Upper lobe of left lung (tissue), 6 donors: ENCODE results near the gene ALDH3A2. TPM values are rescaled to one million over a fixed set of nuclear protein-coding genes. Genes with fewer than 3 reads are reported as not detected.

Experiments used
- ATAC-seq, 2 donors: fragments of 200-7000 bp; cut with Tn5 transposase; one replicate each; pipeline ENCODE4 v1.9.1; 2022; ENCODE audit warnings: mild to moderate bottlenecking in 2 of 2, moderate library complexity in 2 of 2; ENCODE audit not compliant: low FRiP score in 2 of 2
- DNase-seq, 2 donors: peaks; one replicate each; pipeline ENCODE4 v3.0.0-alpha.2; 2019 to 2020
- H3K27ac ChIP-seq, 4 donors: fragments of 200-600 bp; sonication (generic); one replicate each; pipeline ENCODE4 v1.5.1; 2016 to 2019
- H3K27me3 ChIP-seq, 4 donors: fragments of 200-600 bp; sonication (generic); one replicate each; pipeline ENCODE4 v1.5.1; 2017 to 2019
- H3K36me3 ChIP-seq, 4 donors: fragments of 200-600 bp; sonication (generic); one replicate each; pipeline ENCODE4 v1.5.1; 2016 to 2019
- H3K4me1 ChIP-seq, 4 donors: fragments of 200-600 bp; sonication (generic); one replicate each; pipeline ENCODE4 v1.5.1; 2018 to 2019
- H3K4me3 ChIP-seq, 4 donors: fragments of 200-600 bp; sonication (generic); one replicate each; pipeline ENCODE4 v1.5.1; 2017 to 2019; ENCODE audit warnings: mild to moderate bottlenecking in 2 of 4, moderate library complexity in 1 of 4
- H3K9me3 ChIP-seq, 4 donors: fragments of 200-600 bp; sonication (generic); one replicate each; pipeline ENCODE4 v1.5.1; 2018 to 2019
- EP300 ChIP-seq, 4 donors: sonication (generic); formaldehyde crosslinking; IDR thresholded peaks; one replicate each; pipeline ENCODE4 v1.5.1; 2017; ENCODE audit warnings: antibody characterized with exemption in 4 of 4, control low read depth in 2 of 4
- POLR2A ChIP-seq, 4 donors: fragments of 450-650 bp; IDR thresholded peaks; one replicate each; pipeline ENCODE4 v1.5.1; 2016 to 2017; ENCODE audit warnings: antibody characterized with exemption in 4 of 4, mild to moderate bottlenecking in 2 of 4
- POLR2AphosphoS5 ChIP-seq, 2 donors: sonication (generic); formaldehyde crosslinking; IDR thresholded peaks; one replicate each; pipeline ENCODE4 v1.5.1; 2017; ENCODE audit warnings: antibody characterized with exemption in 2 of 2
- WGBS, 2 donors: methylation state at CpG; one replicate each; pipeline ENCODE4 v1.1.5; 2017 to 2018; 5-methylcytosine and 5-hydroxymethylcytosine counted together
- total RNA-seq, 6 donors: library from RNA; depleted of rRNA in 4 of 6; stranded (reverse); fragments of >200 nt in 4 of 6; gene quantifications; one replicate each; pipeline versions ENCODE4 v1.1.0 to v1.2.1, GENCODE V29; 2016 to 2021
- TF ChIP-seq, protein P1 (sequence below), 6 experiments: fragments of 450-650 bp in 4 of 6; fragments of 200-600 bp in 2 of 6; sonication (generic) in 2 of 6; IDR thresholded peaks; one replicate each; pipeline ENCODE4 v1.5.1; 2016 to 2019; ENCODE audit warnings: antibody characterized with exemption in 6 of 6
- donor health status: DM: no; HTN: no; CAD: no; lungs with moderate emphysema.
- donor health status: DM: no; HTN: yes; CAD: no; lungs with severe emphysema.

Gene ALDH3A2
- total RNA-seq, 6 donors from 2014 or later: 116 to 313 (median 194) TPM

DNA sequence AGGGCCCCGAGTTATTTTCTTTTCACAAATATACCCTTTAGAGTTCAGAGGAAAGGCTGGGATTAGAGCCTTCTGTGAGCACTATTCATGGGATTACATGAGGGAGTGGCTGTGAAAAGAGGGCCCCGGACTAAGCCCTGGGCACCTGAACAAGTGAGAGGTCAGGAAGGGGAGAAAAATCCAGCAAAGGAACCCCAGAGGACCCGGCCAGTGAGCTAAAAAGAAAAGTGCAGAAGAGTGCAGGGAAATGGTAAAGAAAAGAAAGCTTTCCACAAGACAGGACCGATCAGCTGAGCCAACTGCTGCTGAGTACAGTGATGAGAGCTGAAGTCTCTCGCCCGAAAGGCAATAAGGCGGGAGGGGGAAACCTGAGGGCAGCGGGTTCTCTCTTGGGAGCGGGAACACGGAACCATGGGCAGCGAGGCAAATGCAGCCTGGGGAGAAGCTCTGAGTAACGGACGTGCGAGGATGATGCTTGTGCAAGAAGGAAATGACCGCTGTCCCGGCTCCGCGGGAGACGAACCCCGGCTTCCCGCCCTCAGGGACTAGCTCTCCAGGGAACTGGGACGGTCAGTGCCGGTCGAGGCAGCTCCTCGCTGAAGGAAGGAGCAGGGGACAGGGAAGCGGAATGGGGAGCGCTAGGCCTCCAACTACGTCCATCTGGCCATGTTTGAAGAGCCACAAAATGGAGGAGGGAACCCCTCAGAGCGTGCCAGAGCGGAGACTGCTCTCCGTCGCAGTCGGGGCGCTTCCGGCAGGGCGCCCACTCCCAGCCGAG lies 665 bp upstream of the ALDH3A2 start:
- WGBS, 2 donors: 1 to 3% methylated on average over 24 to 33 of the region's 37 CpGs
- no peaks in the 10 kb centered on the region for H3K9me3 ChIP-seq
- H3K27ac ChIP-seq: peak overlapping the region; percentile 94 to 98 (median 96)
- peak; percentile 79 to 88 for DNase-seq
- no peaks in the 10 kb centered on the region for H3K27me3 ChIP-seq
- peaks cover 0 to 9% (median under 1%) of the 10 kb centered on the region in 4 donors for H3K36me3 ChIP-seq
- ATAC-seq: peak; percentile 71 to 73
- TF ChIP-seq EP300 (IDR thresholded peaks at IDR 0.05): no peak
- TF ChIP-seq, protein P1, sequence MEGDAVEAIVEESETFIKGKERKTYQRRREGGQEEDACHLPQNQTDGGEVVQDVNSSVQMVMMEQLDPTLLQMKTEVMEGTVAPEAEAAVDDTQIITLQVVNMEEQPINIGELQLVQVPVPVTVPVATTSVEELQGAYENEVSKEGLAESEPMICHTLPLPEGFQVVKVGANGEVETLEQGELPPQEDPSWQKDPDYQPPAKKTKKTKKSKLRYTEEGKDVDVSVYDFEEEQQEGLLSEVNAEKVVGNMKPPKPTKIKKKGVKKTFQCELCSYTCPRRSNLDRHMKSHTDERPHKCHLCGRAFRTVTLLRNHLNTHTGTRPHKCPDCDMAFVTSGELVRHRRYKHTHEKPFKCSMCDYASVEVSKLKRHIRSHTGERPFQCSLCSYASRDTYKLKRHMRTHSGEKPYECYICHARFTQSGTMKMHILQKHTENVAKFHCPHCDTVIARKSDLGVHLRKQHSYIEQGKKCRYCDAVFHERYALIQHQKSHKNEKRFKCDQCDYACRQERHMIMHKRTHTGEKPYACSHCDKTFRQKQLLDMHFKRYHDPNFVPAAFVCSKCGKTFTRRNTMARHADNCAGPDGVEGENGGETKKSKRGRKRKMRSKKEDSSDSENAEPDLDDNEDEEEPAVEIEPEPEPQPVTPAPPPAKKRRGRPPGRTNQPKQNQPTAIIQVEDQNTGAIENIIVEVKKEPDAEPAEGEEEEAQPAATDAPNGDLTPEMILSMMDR (IDR thresholded peaks at IDR 0.05): no peak
- TF ChIP-seq POLR2AphosphoS5 (IDR thresholded peaks at IDR 0.05): no peak
- no peak for TF ChIP-seq POLR2A (IDR thresholded peaks at IDR 0.05)
- peaks cover 42 to 58% (median 49%) of the 10 kb centered on the region in 4 donors for H3K4me1 ChIP-seq
- H3K4me3 ChIP-seq: peak overlapping the region; percentile 67 to 96 (median 85)

DNA sequence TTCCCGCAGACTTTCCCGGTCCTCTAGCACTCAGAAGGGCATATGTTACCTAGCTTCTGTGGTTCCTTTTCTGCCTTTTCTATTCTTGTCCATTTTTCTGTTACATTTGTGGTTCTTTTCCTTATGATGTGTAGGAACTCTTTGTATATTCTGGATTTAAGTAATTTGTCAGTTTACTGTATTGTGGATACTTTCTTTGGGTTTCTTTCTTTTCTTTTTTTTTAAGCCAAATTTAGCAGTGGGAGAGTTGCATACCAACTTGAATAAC lies 657 bp downstream of the ALDH3A2 start:
- Histone ChIP-seq H3K4me1 (peaks cover 42 to 61% (median 49%) of the 10 kb centered on the region in 4 donors), H3K27me3 (no peaks in the 10 kb centered on the region), H3K4me3 (peak overlapping the region; percentile 67 to 96 (median 85)), H3K36me3 (peaks cover 5 to 22% (median 13%) of the 10 kb centered on the region in 4 donors), H3K9me3 (no peaks in the 10 kb centered on the region), H3K27ac (peak overlapping the region; percentile 94 to 98 (median 96))
- DNase-seq: no peak
- TF ChIP-seq POLR2A (IDR thresholded peaks at IDR 0.05) (no peak), POLR2AphosphoS5 (IDR thresholded peaks at IDR 0.05) (no peak), EP300 (IDR thresholded peaks at IDR 0.05) (no peak)
- TF ChIP-seq, protein P1 (IDR thresholded peaks at IDR 0.05): no peak
- 0 to 3% methylated on average over 2 of the region's 2 CpGs for whole genome bisulfite sequencing, 2 donors
- ATAC-seq: no peak

DNA sequence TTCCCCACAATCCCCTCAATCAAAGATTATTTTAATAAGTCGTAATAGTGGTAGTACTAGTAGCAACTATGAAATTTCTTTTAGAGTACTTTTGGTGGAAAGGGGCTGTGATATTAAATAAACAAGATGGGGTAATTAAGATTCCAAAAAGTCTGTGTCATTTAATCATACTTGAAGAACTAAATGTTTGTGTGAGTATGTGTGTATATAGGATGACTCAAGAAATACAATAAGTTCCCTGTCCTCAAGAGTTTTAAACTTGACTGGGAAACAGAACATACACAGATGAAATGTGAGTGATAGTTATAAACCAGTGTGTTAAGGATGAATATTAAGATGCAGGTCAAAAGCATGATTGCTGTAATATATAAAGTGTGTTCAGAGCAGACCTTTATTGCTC lies 2.3 kb downstream of the ALDH3A2 start:
- WGBS, 2 donors: 73 to 75% methylated on average over 1 of the region's 1 CpG
- Histone ChIP-seq H3K4me1 (peaks cover 42 to 54% (median 49%) of the 10 kb centered on the region in 4 donors), H3K9me3 (no peaks in the 10 kb centered on the region), H3K27me3 (no peaks in the 10 kb centered on the region), H3K27ac (no peak overlapping the region), H3K36me3 (peaks cover 6 to 35% (median 19%) of the 10 kb centered on the region in 4 donors), H3K4me3 (peak overlapping the region in 3 of 4 donors; percentile 81 to 96 (median 89))
- no peak for DNase-seq
- TF ChIP-seq POLR2A (IDR thresholded peaks at IDR 0.05) (no peak), POLR2AphosphoS5 (IDR thresholded peaks at IDR 0.05) (no peak), EP300 (IDR thresholded peaks at IDR 0.05) (no peak)
- TF ChIP-seq, protein P1 (IDR thresholded peaks at IDR 0.05): no peak
- no peak for ATAC-seq

DNA sequence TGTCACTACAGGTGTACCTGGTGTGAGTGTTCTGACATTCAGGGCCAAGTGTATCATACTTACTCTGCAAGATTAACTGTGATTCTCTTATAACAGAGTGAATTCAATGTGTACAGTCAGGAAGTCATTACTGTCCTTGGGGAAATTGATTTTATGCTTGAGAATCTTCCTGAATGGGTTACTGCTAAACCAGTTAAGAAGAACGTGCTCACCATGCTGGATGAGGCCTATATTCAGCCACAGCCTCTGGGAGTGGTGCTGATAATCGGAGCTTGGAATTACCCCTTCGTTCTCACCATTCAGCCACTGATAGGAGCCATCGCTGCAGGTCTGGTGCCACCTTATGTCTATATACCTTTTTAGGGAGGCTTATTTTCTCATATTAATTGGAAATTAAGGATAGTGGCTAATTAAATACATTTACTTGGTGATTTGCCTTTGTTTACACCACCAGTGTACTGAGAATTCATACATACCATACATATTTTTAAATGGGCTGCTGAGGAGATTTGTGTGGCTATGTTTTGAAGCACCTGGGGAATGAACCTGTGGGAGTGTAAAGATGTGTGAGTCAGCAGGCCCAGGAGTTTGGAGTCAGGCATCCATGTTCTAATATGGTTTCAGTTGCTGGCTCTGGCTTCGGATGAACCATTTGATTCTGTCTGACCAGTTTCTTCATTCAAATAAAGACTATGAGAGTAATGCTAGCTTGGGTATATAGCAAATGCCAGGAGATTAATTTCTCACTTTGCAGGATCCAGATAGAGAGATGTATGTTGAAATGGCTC lies 3.1 kb downstream of the ALDH3A2 start:
- Histone ChIP-seq H3K4me3 (peak overlapping the region in 1 of 4 donors; percentile 81), H3K9me3 (no peaks in the 10 kb centered on the region), H3K27me3 (no peaks in the 10 kb centered on the region), H3K27ac (peak overlapping the region; percentile 19 to 56 (median 22)), H3K36me3 (peaks cover 12 to 42% (median 24%) of the 10 kb centered on the region in 4 donors), H3K4me1 (peaks cover 39 to 49% (median 48%) of the 10 kb centered on the region in 4 donors)
- no peak for DNase-seq
- ATAC-seq: no peak
- TF ChIP-seq POLR2AphosphoS5 (IDR thresholded peaks at IDR 0.05) (no peak), POLR2A (IDR thresholded peaks at IDR 0.05) (no peak), EP300 (IDR thresholded peaks at IDR 0.05) (no peak)
- TF ChIP-seq, protein P1 (IDR thresholded peaks at IDR 0.05): no peak
- 80 to 86% methylated on average over 5 of the region's 5 CpGs for WGBS, 2 donors
